H1 (cell line): Measurements from ENCODE around the gene NIM1K. TPM values are rescaled to one million over a fixed set of nuclear protein-coding genes. Genes with fewer than 3 reads are reported as not detected.

Experiments used
- CTCF ChIA-PET: fragments of 300-600 bp; sonication (Branson Sonifier 250); formaldehyde crosslinking; loops from one replicate; lab custom pipeline; 2021; ENCODE audit not compliant: partially characterized antibody; lab: Charles Lee
- POLR2A ChIA-PET: fragments of 300-600 bp; sonication (Branson Sonifier 250); formaldehyde crosslinking; loops from one replicate; lab custom pipeline; 2021; ENCODE audit warnings: inconsistent platforms; ENCODE audit not compliant: partially characterized antibody; lab: Charles Lee
- DNase-seq, 2 experiments: peaks; one replicate each; pipeline versions ENCODE4 v3.0.0 to v3.0.0-alpha.2; 2010 to 2022; ENCODE audit warnings: low spot score in 2 of 2, low read depth in 1 of 2, mixed read lengths in 1 of 2
- FAIRE-seq: peaks from 2 replicates; lab custom pipeline; 2011; peaks lifted over from hg19 to GRCh38; lab: Jason Lieb, UNC
- H2AFZ ChIP-seq: 2 replicates; pipeline ENCODE4 v1.8.1; 2012; ENCODE audit warnings: low read length, inconsistent platforms
- H2AK5ac ChIP-seq: 2 replicates; pipeline ENCODE4 v1.6.1; 2013; ENCODE audit warnings: low read depth, low read length
- H2BK120ac ChIP-seq: replicated peaks from 2 replicates; pipeline ENCODE3; 2013; ENCODE audit warnings: low read depth, low read length, inconsistent platforms
- H2BK12ac ChIP-seq: 2 replicates; pipeline ENCODE4 v1.6.1; 2013; ENCODE audit warnings: low read depth, low read length
- H2BK15ac ChIP-seq: 2 replicates; pipeline ENCODE4 v1.6.1; 2013; ENCODE audit warnings: low read length
- H2BK20ac ChIP-seq: 2 replicates; pipeline ENCODE4 v1.6.1; 2013; ENCODE audit warnings: low read length
- H2BK5ac ChIP-seq: 2 replicates; pipeline ENCODE4 v1.6.1; 2013; ENCODE audit warnings: low read depth, low read length
- H3K14ac ChIP-seq: 2 replicates; pipeline ENCODE4 v1.6.1; 2013; ENCODE audit warnings: inconsistent platforms; ENCODE audit not compliant: insufficient read length
- H3K18ac ChIP-seq: 2 replicates; pipeline ENCODE4 v1.6.1; 2013; ENCODE audit warnings: low read length; ENCODE audit errors: extremely low read depth
- H3K23ac ChIP-seq: 2 replicates; pipeline ENCODE4 v1.6.1; 2013; ENCODE audit warnings: inconsistent platforms; ENCODE audit not compliant: insufficient read length
- H3K23me2 ChIP-seq: 2 replicates; pipeline ENCODE4 v1.6.1; 2013; ENCODE audit warnings: low read depth, low read length
- H3K27ac ChIP-seq: 2 replicates; pipeline ENCODE4 v1.6.1; 2011; ENCODE audit warnings: low read depth, low read length, inconsistent platforms
- H3K27me3 ChIP-seq, 4 experiments: replicated peaks in 1 of 4; 1 replicate in 1 of 4; 2 replicates in 3 of 4; pipeline versions ENCODE4 v1.6.1 to v1.8.1; 2011 to 2013; ENCODE audit warnings: low read length in 3 of 4, mild to moderate bottlenecking in 3 of 4, inconsistent platforms in 2 of 4, mixed read lengths in 2 of 4, moderate library complexity in 1 of 4; ENCODE audit not compliant: control insufficient read depth in 3 of 4, insufficient read depth in 3 of 4; ENCODE audit errors: extremely low read depth in 1 of 4
- H3K36me3 ChIP-seq, 4 experiments: 2 replicates each; pipeline versions ENCODE4 v1.6.1 to v1.8.1; 2011 to 2013; ENCODE audit warnings: mild to moderate bottlenecking in 4 of 4, low read length in 3 of 4, moderate library complexity in 2 of 4, control low read depth in 1 of 4, inconsistent platforms in 1 of 4; ENCODE audit not compliant: insufficient read depth in 4 of 4, control insufficient read depth in 2 of 4
- H3K4ac ChIP-seq: replicated peaks from 2 replicates; pipeline ENCODE3; 2013; ENCODE audit warnings: low read length, low read depth, mixed read lengths, inconsistent platforms; ENCODE audit not compliant: insufficient read length
- H3K4me1 ChIP-seq, 4 experiments: replicated peaks in 1 of 4; 1 replicate in 1 of 4; 2 replicates in 3 of 4; pipeline versions ENCODE4 v1.6.1 to v1.8.1; 2011 to 2013; ENCODE audit warnings: low read length in 3 of 4, inconsistent platforms in 2 of 4, mixed read lengths in 1 of 4; ENCODE audit not compliant: insufficient read depth in 4 of 4, control insufficient read depth in 3 of 4
- H3K4me2 ChIP-seq, 2 experiments: 2 replicates each; pipeline versions ENCODE4 v1.6.1 to v1.8.1; 2011 to 2013; ENCODE audit warnings: low read depth in 2 of 2, low read length in 2 of 2, control low read depth in 1 of 2, inconsistent platforms in 1 of 2, mild to moderate bottlenecking in 1 of 2; ENCODE audit not compliant: insufficient read depth in 1 of 2
- H3K4me3 ChIP-seq, 4 experiments: fragments of 200-600, 300-600 bp in 1 of 4; sonication (generic), shearing (Covaris generic), sonication (Bioruptor Twin) in 1 of 4; 2 replicates each; pipeline versions ENCODE4 v1.5.1 to v1.8.1; 2011 to 2016; ENCODE audit warnings: low read length in 4 of 4, low read depth in 3 of 4, control low read depth in 2 of 4, inconsistent platforms in 2 of 4, mild to moderate bottlenecking in 2 of 4, mixed read lengths in 1 of 4, moderate library complexity in 1 of 4; ENCODE audit not compliant: insufficient read depth in 2 of 4; ENCODE audit errors: extremely low read depth in 1 of 4
- H3K56ac ChIP-seq: replicated peaks from 2 replicates; pipeline ENCODE3; 2013; ENCODE audit warnings: low read depth, mild to moderate bottlenecking, mixed read lengths, low read length, inconsistent platforms; ENCODE audit not compliant: insufficient read length
- H3K79me1 ChIP-seq: 2 replicates; pipeline ENCODE4 v1.6.1; 2013; ENCODE audit warnings: low read depth, low read length, control low read depth
- H3K79me2 ChIP-seq, 2 experiments: 2 replicates each; pipeline versions ENCODE4 v1.6.1 to v1.8.1; 2012 to 2013; ENCODE audit warnings: low read length in 2 of 2, mild to moderate bottlenecking in 2 of 2, inconsistent platforms in 1 of 2; ENCODE audit not compliant: insufficient read depth in 2 of 2, control insufficient read depth in 1 of 2
- H3K9ac ChIP-seq, 4 experiments: replicated peaks in 1 of 4; 1 replicate in 1 of 4; 2 replicates in 3 of 4; pipeline versions ENCODE4 v1.6.1 to v1.8.1; 2011 to 2013; ENCODE audit warnings: low read depth in 3 of 4, low read length in 3 of 4, control low read depth in 2 of 4, mild to moderate bottlenecking in 2 of 4, moderate library complexity in 2 of 4, inconsistent platforms in 1 of 4; ENCODE audit errors: extremely low read depth in 1 of 4
- H3K9me3 ChIP-seq, 2 experiments: 2 replicates each; pipeline versions ENCODE4 v1.6.1 to v1.8.1; 2012 to 2013; ENCODE audit warnings: mild to moderate bottlenecking in 2 of 2, moderate library complexity in 2 of 2, control low read depth in 1 of 2, inconsistent platforms in 1 of 2, low read depth in 1 of 2, low read length in 1 of 2, mixed read lengths in 1 of 2; ENCODE audit not compliant: insufficient read depth in 2 of 2
- H4K20me1 ChIP-seq, 2 experiments: replicated peaks in 1 of 2; 2 replicates each; pipeline versions ENCODE3 to v1.8.1; 2011 to 2013; ENCODE audit warnings: inconsistent platforms in 2 of 2, low read length in 2 of 2, mild to moderate bottlenecking in 1 of 2; ENCODE audit not compliant: insufficient read depth in 2 of 2, control insufficient read depth in 1 of 2
- H4K5ac ChIP-seq: 2 replicates; pipeline ENCODE4 v1.6.1; 2013; ENCODE audit warnings: low read length, low read depth, mixed read lengths, inconsistent platforms; ENCODE audit not compliant: insufficient read length
- H4K8ac ChIP-seq: 2 replicates; pipeline ENCODE4 v1.8.0; 2013; ENCODE audit warnings: mild to moderate bottlenecking, moderate library complexity, low read length, inconsistent platforms; ENCODE audit not compliant: insufficient read depth; ENCODE audit errors: extremely low read depth
- H4K91ac ChIP-seq: replicated peaks from 2 replicates; pipeline ENCODE3; 2013; ENCODE audit warnings: low read length, mixed read lengths, inconsistent platforms; ENCODE audit not compliant: insufficient read length
- BCL11A ChIP-seq, 2 experiments: IDR thresholded peaks; one replicate each; pipeline ENCODE4 v1.6.1; 2011; ENCODE audit warnings: low read depth in 2 of 2, low read length in 2 of 2, mild to moderate bottlenecking in 2 of 2
- KDM4A ChIP-seq: IDR thresholded peaks from one replicate; pipeline ENCODE4 v1.7.1; 2012; ENCODE audit warnings: low read depth, mild to moderate bottlenecking, moderate library complexity, low read length, inconsistent platforms; ENCODE audit not compliant: severe bottlenecking
- KDM5A ChIP-seq: fragments of 200-600 bp; IDR thresholded peaks from 2 replicates; pipeline ENCODE4 v1.7.1; 2012; ENCODE audit warnings: mild to moderate bottlenecking, low read length, inconsistent platforms, mixed read lengths
- MAFK ChIP-seq: IDR thresholded peaks from 2 replicates; pipeline ENCODE4 v1.6.1; 2012; ENCODE audit warnings: low read depth, mild to moderate bottlenecking, improper control_type of control experiment, low read length
- SIX5 ChIP-seq: IDR thresholded peaks from 2 replicates; pipeline ENCODE4 v1.6.1; 2011; ENCODE audit warnings: mild to moderate bottlenecking, low read depth, low read length
- TEAD4 ChIP-seq: IDR thresholded peaks from 2 replicates; pipeline ENCODE4 v1.6.1; 2012; ENCODE audit warnings: low read depth, low read length, inconsistent platforms, mixed read lengths
- WGBS, 2 experiments: shearing (Covaris generic) in 1 of 2; methylation state at CpG; one replicate each; pipeline versions ENCODE4 v1.1.6 to v1.1.7; 2013 to 2015; ENCODE audit warnings: low lambda C conversion rate in 2 of 2, mixed read lengths in 2 of 2, inconsistent platforms in 1 of 2, low coverage in 1 of 2, missing lambda C conversion rate in 1 of 2; ENCODE audit not compliant: insufficient replicate concordance in 2 of 2, insufficient coverage in 1 of 2, insufficient read length in 1 of 2; ENCODE audit errors: extremely low coverage in 1 of 2, missing lambda C conversion rate in 1 of 2; 5-methylcytosine and 5-hydroxymethylcytosine counted together
- polyA plus RNA-seq, 7 experiments: library from polyadenylated mRNA; depleted of rRNA in 3 of 7; stranded (reverse) in 5 of 7; unstranded in 2 of 7; fragments of >200 nt in 5 of 7; fragments of 200-250 nt in 2 of 7; gene quantifications; 1 replicate in 5 of 7; 2 replicates in 1 of 7; 4 replicates in 1 of 7; pipeline versions ENCODE4 v1.2.1 to v1.2.3, GENCODE V29; 2011 to 2013; ENCODE audit warnings: missing spikeins in 2 of 7, mixed read lengths in 2 of 7
- total RNA-seq: library from RNA; stranded (reverse); fragmentation: NEBNext Ultra II Directional; extraction: Animal tissue kit (Norgen Biotek cat#: 25700); gene quantifications from 2 replicates; pipeline ENCODE4 v1.2.1, GENCODE V29; 2021

The NIM1K gene
- total and polyA plus RNA-seq, 2 of the 8 experiments (the other 6 are each of a cell fraction or from before 2014, with no cell fraction given) = not detected

DNA sequence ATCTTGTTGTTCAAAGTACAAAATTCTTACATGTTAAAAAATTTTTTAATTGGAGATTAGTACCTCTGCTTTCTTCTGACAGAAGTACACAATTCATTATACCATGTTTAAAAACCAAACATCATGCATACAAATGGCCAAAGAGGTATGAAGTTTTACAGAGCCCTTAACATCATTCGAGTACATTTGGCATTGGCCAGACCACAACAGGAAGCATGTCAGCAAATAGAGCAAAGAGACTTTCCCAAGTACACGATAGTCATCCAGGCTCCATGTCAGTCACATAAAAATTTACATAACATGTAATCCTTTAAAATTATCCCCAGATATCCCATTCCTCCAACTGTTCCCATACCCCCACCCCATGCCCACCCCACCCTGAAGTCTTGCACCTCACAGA lies 98.7 kb downstream of the NIM1K start:
- Histone ChIP-seq H4K91ac (no peak overlapping the region), H3K4ac (no peak overlapping the region), H3K79me2 (no peaks in the 10 kb centered on the region), H3K79me1 (no peaks in the 10 kb centered on the region), H3K4me2 (no peak overlapping the region), H2BK15ac (no peak overlapping the region), H2AK5ac (no peak overlapping the region), H3K9me3 (no peaks in the 10 kb centered on the region), H3K14ac (no peak overlapping the region), H3K9ac (no peak overlapping the region), H2BK5ac (no peak overlapping the region), H2BK20ac (no peak overlapping the region), H3K18ac (no peak overlapping the region), H3K56ac (no peak overlapping the region), H3K36me3 (peaks cover 12 to 84% (median 49%) of the 10 kb centered on the region in 4 experiments), H2AFZ (no peak overlapping the region), H3K4me1 (no peaks in the 10 kb centered on the region), H3K23me2 (no peaks in the 10 kb centered on the region), H3K4me3 (no peak overlapping the region), H4K8ac (no peak overlapping the region), H2BK120ac (no peak overlapping the region), H4K5ac (no peak overlapping the region), H3K27ac (no peak overlapping the region), H4K20me1 (peaks cover 0 to 1% of the 10 kb centered on the region in 2 experiments), H2BK12ac (no peak overlapping the region), H3K27me3 (no peaks in the 10 kb centered on the region), H3K23ac (no peak overlapping the region)
- DNase-seq (no peak), FAIRE-seq (no peak)
- POLR2A ChIA-PET = no interaction called here
- WGBS, 2 experiments = 97% methylated on average over 2 of the region's 2 CpGs; no CpG with 5 or more reads in 1 of the 2 experiments
- TF ChIP-seq BCL11A (IDR thresholded peaks at IDR 0.05; ENCODE audit: low read depth in 2 of 2, low read length in 2 of 2) (no peak), MAFK (no peak), SIX5 (no peak), TEAD4 (no peak), KDM5A (no peak), KDM4A (no peak)
- CTCF ChIA-PET = interaction anchor here (0.9 kb wide), 1 partner anchor 10 kb away, joined by 3 read pairs; no protein-coding TSS in a partner anchor
